ENCODE results near the gene MAGEB4. TPM values are rescaled to one million over a fixed set of nuclear protein-coding genes. Genes with fewer than 3 reads are reported as not detected.
A peak's percentile ranks its signal among the peaks of the same experiment; 100 is the strongest.

The MAGEB4 gene
- total and polyA plus RNA-seq, 2 experiments from 2014 or later, result not detected

GRCh38 chrX:30275498-30275897, 33.7 kb downstream of the MAGEB4 start:
- 7% methylated on average over 1 of the region's 1 CpG for WGBS (ENCODE audit: low lambda C conversion rate, missing lambda C conversion rate)
- no peaks in the 10 kb centered on the region for H3K9me2 ChIP-seq (replicated peaks; ENCODE audit: insufficient read depth)
- H3K36me3 ChIP-seq (replicated peaks; ENCODE audit: insufficient read depth, low read depth), result no peaks in the 10 kb centered on the region
- H3K27me3 ChIP-seq, result no peaks in the 10 kb centered on the region
- no peak overlapping the region for H3K4me2 ChIP-seq
- no peak for TF ChIP-seq EZH2 (IDR thresholded peaks at IDR 0.05; ENCODE audit: borderline replicate concordance)
- peak; percentile 48 for TF ChIP-seq CTCF (IDR thresholded peaks at IDR 0.05; ENCODE audit: poor library complexity)
- TF ChIP-seq EZH2phosphoT487 (IDR thresholded peaks at IDR 0.05; ENCODE audit: low read depth, severe bottlenecking, unreplicated experiment), result no peak
- H3K4me3 ChIP-seq, result no peak overlapping the region
- no peaks in the 10 kb centered on the region for H3K4me1 ChIP-seq (ENCODE audit: insufficient read depth)
- no peak for DNase-seq (ENCODE audit: low spot score)
- no peak overlapping the region for H2AFZ ChIP-seq
- no peak overlapping the region for H3K27ac ChIP-seq
- no peaks in the 10 kb centered on the region for H3K9me3 ChIP-seq (ENCODE audit: low read depth)
- no peaks in the 10 kb centered on the region for H4K20me1 ChIP-seq (ENCODE audit: insufficient read depth, poor library complexity, severe bottlenecking)
- no peaks in the 10 kb centered on the region for H3K79me2 ChIP-seq

GRCh38 chrX:30278365-30278764, 36.6 kb downstream of the MAGEB4 start:
- Histone ChIP-seq H3K4me2 (no peak overlapping the region), H3K4me3 (no peak overlapping the region), H3K4me1 (ENCODE audit: insufficient read depth) (no peaks in the 10 kb centered on the region), H3K36me3 (replicated peaks; ENCODE audit: insufficient read depth, low read depth) (no peaks in the 10 kb centered on the region), H3K79me2 (no peaks in the 10 kb centered on the region), H3K9me3 (ENCODE audit: low read depth) (no peaks in the 10 kb centered on the region), H3K27me3 (no peaks in the 10 kb centered on the region), H3K27ac (no peak overlapping the region), H3K9me2 (replicated peaks; ENCODE audit: insufficient read depth) (no peaks in the 10 kb centered on the region), H2AFZ (no peak overlapping the region), H4K20me1 (ENCODE audit: insufficient read depth, poor library complexity, severe bottlenecking) (no peaks in the 10 kb centered on the region)
- no peak for DNase-seq (ENCODE audit: low spot score)
- WGBS (ENCODE audit: low lambda C conversion rate, missing lambda C conversion rate), result 57% methylated on average over 1 of the region's 1 CpG
- TF ChIP-seq EZH2phosphoT487 (IDR thresholded peaks at IDR 0.05; ENCODE audit: low read depth, severe bottlenecking, unreplicated experiment) (no peak), EZH2 (IDR thresholded peaks at IDR 0.05; ENCODE audit: borderline replicate concordance) (no peak), CTCF (IDR thresholded peaks at IDR 0.05; ENCODE audit: poor library complexity) (no peak)

- no peak for TF ChIP-seq EZH2phosphoT487 (IDR thresholded peaks at IDR 0.05; ENCODE audit: low read depth, severe bottlenecking, unreplicated experiment)
- TF ChIP-seq EZH2 (IDR thresholded peaks at IDR 0.05; ENCODE audit: borderline replicate concordance), result no peak
- TF ChIP-seq CTCF (IDR thresholded peaks at IDR 0.05; ENCODE audit: poor library complexity), result no peak
- Histone ChIP-seq H3K4me1 (ENCODE audit: insufficient read depth) (no peaks in the 10 kb centered on the region), H3K27me3 (no peaks in the 10 kb centered on the region), H3K4me2 (no peak overlapping the region), H3K27ac (no peak overlapping the region), H2AFZ (no peak overlapping the region), H3K9me2 (replicated peaks; ENCODE audit: insufficient read depth) (no peaks in the 10 kb centered on the region), H4K20me1 (ENCODE audit: insufficient read depth, poor library complexity, severe bottlenecking) (no peaks in the 10 kb centered on the region), H3K79me2 (no peaks in the 10 kb centered on the region), H3K36me3 (replicated peaks; ENCODE audit: insufficient read depth, low read depth) (no peaks in the 10 kb centered on the region), H3K9me3 (ENCODE audit: low read depth) (no peaks in the 10 kb centered on the region), H3K4me3 (no peak overlapping the region)
- 89% methylated on average over 1 of the region's 1 CpG for WGBS (ENCODE audit: low lambda C conversion rate, missing lambda C conversion rate)
- no peak for DNase-seq (ENCODE audit: low spot score)
Measured at GRCh38 chrX:30280428-30280827, 38.6 kb downstream of the MAGEB4 start.

GRCh38 chrX:30282527-30282926, 40.7 kb downstream of the MAGEB4 start:
- no peak overlapping the region for H3K4me2 ChIP-seq
- no peaks in the 10 kb centered on the region for H3K4me1 ChIP-seq (ENCODE audit: insufficient read depth)
- H3K4me3 ChIP-seq, result no peak overlapping the region
- no peaks in the 10 kb centered on the region for H3K27me3 ChIP-seq
- TF ChIP-seq EZH2phosphoT487 (IDR thresholded peaks at IDR 0.05; ENCODE audit: low read depth, severe bottlenecking, unreplicated experiment), result no peak
- H3K36me3 ChIP-seq (replicated peaks; ENCODE audit: insufficient read depth, low read depth), result no peaks in the 10 kb centered on the region
- H3K9me3 ChIP-seq (ENCODE audit: low read depth), result no peaks in the 10 kb centered on the region
- no peaks in the 10 kb centered on the region for H3K9me2 ChIP-seq (replicated peaks; ENCODE audit: insufficient read depth)
- H3K27ac ChIP-seq, result no peak overlapping the region
- H3K79me2 ChIP-seq, result no peaks in the 10 kb centered on the region
- H2AFZ ChIP-seq, result no peak overlapping the region
- no peak for DNase-seq (ENCODE audit: low spot score)
- no peaks in the 10 kb centered on the region for H4K20me1 ChIP-seq (ENCODE audit: insufficient read depth, poor library complexity, severe bottlenecking)
